DOHH2 (cell line): Measurements from ENCODE around the gene SULF2.

Source experiments
- H3F3A ChIP-seq: fragments of 200-600 bp; sonication (generic), shearing (Covaris generic); 2 replicates; pipeline ENCODE4 v1.6.0; 2016; ENCODE audit warnings: antibody characterized with exemption, mild to moderate bottlenecking; ENCODE audit not compliant: control insufficient read depth, insufficient read depth
- H3K27ac ChIP-seq: fragments of 200-600 bp; sonication (generic); 2 replicates; pipeline ENCODE4 v1.5.1; 2014; ENCODE audit warnings: low read depth, mild to moderate bottlenecking, low read length, moderate library complexity
- H3K27me3 ChIP-seq: fragments of 200-600 bp; sonication (generic); 2 replicates; pipeline ENCODE4 v1.6.1; 2014; ENCODE audit warnings: mild to moderate bottlenecking, low read length, mixed read lengths; ENCODE audit not compliant: control insufficient read depth
- H3K36me3 ChIP-seq: fragments of 200-600 bp; sonication (generic); 2 replicates; pipeline ENCODE4 v1.6.1; 2014; ENCODE audit warnings: mild to moderate bottlenecking, low read length, moderate library complexity, mixed read lengths; ENCODE audit not compliant: control insufficient read depth
- H3K4me1 ChIP-seq: fragments of 200-600 bp; sonication (generic); 2 replicates; pipeline ENCODE4 v1.6.1; 2014; ENCODE audit warnings: mild to moderate bottlenecking, low read length, mixed read lengths; ENCODE audit not compliant: control insufficient read depth
- H3K4me2 ChIP-seq: fragments of 200-600 bp; sonication (generic); 2 replicates; pipeline ENCODE4 v1.6.0; 2014; ENCODE audit warnings: mild to moderate bottlenecking, low read length, moderate library complexity
- H3K4me3 ChIP-seq: fragments of 200-600 bp; sonication (generic); 2 replicates; pipeline ENCODE4 v1.5.1; 2014; ENCODE audit warnings: mild to moderate bottlenecking, low read length, mixed read lengths
- H3K79me2 ChIP-seq: fragments of 200-600 bp; sonication (generic); 2 replicates; pipeline ENCODE4 v1.6.1; 2014; ENCODE audit warnings: mild to moderate bottlenecking, low read length, mixed read lengths; ENCODE audit not compliant: control insufficient read depth
- H3K9me2 ChIP-seq: fragments of 200-600 bp; sonication (generic); replicated peaks from 2 replicates; pipeline ENCODE4 v1.6.1; 2014; ENCODE audit warnings: mild to moderate bottlenecking, low read length, mixed read lengths; ENCODE audit not compliant: control insufficient read depth
- H3K9me3 ChIP-seq: fragments of 200-600 bp; sonication (generic); 2 replicates; pipeline ENCODE4 v1.6.1; 2014; ENCODE audit warnings: antibody characterized with exemption, low read length, mixed read lengths; ENCODE audit not compliant: control insufficient read depth, insufficient read depth
- H4K20me1 ChIP-seq: fragments of 200-600 bp; sonication (generic); 2 replicates; pipeline ENCODE4 v1.6.0; 2014; ENCODE audit warnings: low read depth, mild to moderate bottlenecking, antibody characterized with exemption, low read length, moderate library complexity; ENCODE audit not compliant: control insufficient read depth, insufficient read depth
- EZH2phosphoT487 ChIP-seq: fragments of 200-600 bp; sonication (generic); IDR thresholded peaks from 2 replicates; pipeline ENCODE4 v1.6.1; 2017; ENCODE audit warnings: borderline replicate concordance, mild to moderate bottlenecking, antibody characterized with exemption, low read length, moderate library complexity, mixed read lengths
- TF ChIP-seq, protein P1 (sequence below): fragments of 200-600 bp; sonication (generic); IDR thresholded peaks from one replicate; pipeline ENCODE4 v1.5.1; 2014; ENCODE audit warnings: antibody characterized with exemption, mild to moderate bottlenecking, low read depth, low read length; ENCODE audit not compliant: poor library complexity, severe bottlenecking

SULF2 gene

GRCh38 chr20:47620808-47621805, 164.2 kb downstream of the SULF2 start:
- Histone ChIP-seq H3K9me2 (no peaks in the 10 kb centered on the region), H4K20me1 (peaks cover 12% of the 10 kb centered on the region; the same call in 1 of the 2 replicates), H3K4me2 (peak overlapping the region; percentile 38), H3K4me3 (peak overlapping the region; percentile 22; the same call in 1 of the 2 replicates), H3K36me3 (peaks cover 62% of the 10 kb centered on the region), H3K27ac (peak overlapping the region; percentile 75), H3K4me1 (peaks cover 49% of the 10 kb centered on the region), H3F3A (peaks cover 60% of the 10 kb centered on the region), H3K9me3 (no peaks in the 10 kb centered on the region), H3K79me2 (peaks cover 96% of the 10 kb centered on the region), H3K27me3 (no peaks in the 10 kb centered on the region)
- no peak for TF ChIP-seq EZH2phosphoT487
- TF ChIP-seq, protein P1, sequence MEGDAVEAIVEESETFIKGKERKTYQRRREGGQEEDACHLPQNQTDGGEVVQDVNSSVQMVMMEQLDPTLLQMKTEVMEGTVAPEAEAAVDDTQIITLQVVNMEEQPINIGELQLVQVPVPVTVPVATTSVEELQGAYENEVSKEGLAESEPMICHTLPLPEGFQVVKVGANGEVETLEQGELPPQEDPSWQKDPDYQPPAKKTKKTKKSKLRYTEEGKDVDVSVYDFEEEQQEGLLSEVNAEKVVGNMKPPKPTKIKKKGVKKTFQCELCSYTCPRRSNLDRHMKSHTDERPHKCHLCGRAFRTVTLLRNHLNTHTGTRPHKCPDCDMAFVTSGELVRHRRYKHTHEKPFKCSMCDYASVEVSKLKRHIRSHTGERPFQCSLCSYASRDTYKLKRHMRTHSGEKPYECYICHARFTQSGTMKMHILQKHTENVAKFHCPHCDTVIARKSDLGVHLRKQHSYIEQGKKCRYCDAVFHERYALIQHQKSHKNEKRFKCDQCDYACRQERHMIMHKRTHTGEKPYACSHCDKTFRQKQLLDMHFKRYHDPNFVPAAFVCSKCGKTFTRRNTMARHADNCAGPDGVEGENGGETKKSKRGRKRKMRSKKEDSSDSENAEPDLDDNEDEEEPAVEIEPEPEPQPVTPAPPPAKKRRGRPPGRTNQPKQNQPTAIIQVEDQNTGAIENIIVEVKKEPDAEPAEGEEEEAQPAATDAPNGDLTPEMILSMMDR: peak; percentile 45

GRCh38 chr20:47618479-47618878, 166.8 kb downstream of the SULF2 start:
- Histone ChIP-seq H3K9me2 (no peaks in the 10 kb centered on the region), H3F3A (peaks cover 56% of the 10 kb centered on the region), H3K79me2 (peaks cover 97% of the 10 kb centered on the region), H3K27me3 (no peaks in the 10 kb centered on the region), H3K4me3 (no peak overlapping the region), H3K4me1 (peaks cover 67% of the 10 kb centered on the region), H4K20me1 (peaks cover 12% of the 10 kb centered on the region; the same call in 1 of the 2 replicates), H3K36me3 (peaks cover 52% of the 10 kb centered on the region), H3K9me3 (no peaks in the 10 kb centered on the region), H3K27ac (peak overlapping the region; percentile 10; the same call in 1 of the 2 replicates), H3K4me2 (peak overlapping the region; percentile 25)
- TF ChIP-seq, protein P1: no peak
- TF ChIP-seq EZH2phosphoT487: no peak

DNA sequence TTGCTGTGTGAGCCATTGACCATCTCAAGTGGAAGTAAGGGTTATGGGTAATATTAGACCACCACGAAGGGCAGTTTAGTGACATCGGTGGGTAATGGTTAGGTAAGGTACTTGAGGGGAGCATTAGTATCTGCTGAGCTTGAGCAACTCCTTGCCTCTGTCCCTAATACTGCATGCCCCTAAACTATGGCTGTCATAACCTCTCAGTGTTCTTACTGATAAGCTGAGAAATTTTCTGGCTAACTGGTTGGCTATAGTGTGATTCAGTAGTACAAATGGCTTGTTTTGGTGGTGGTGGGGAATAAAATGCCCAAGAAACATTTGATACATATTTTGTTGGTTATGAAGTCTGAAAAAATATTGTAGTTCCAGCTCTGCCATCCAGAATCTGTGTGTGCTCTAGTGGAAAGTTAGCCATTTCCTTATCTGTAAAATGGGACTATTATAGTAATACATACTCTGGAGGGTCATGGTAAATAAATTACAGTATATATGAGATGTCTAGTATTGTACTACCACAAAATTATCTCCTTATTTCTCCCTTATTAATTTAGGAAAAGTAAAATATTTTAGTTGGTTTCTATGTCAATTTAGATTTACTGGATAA, 170.5 kb downstream of the SULF2 start:
- H3K27ac ChIP-seq: no peak overlapping the region
- TF ChIP-seq EZH2phosphoT487: no peak
- TF ChIP-seq, protein P1: no peak
- H4K20me1 ChIP-seq: peaks cover 9% of the 10 kb centered on the region; the same call in 1 of the 2 replicates
- H3K4me3 ChIP-seq: no peak overlapping the region
- H3K27me3 ChIP-seq: no peaks in the 10 kb centered on the region
- H3K36me3 ChIP-seq: peaks cover 60% of the 10 kb centered on the region
- peaks cover 82% of the 10 kb centered on the region for H3K4me1 ChIP-seq
- H3K9me3 ChIP-seq: no peaks in the 10 kb centered on the region
- peaks cover 56% of the 10 kb centered on the region for H3F3A ChIP-seq
- H3K9me2 ChIP-seq: no peaks in the 10 kb centered on the region
- H3K4me2 ChIP-seq: no peak overlapping the region
- H3K79me2 ChIP-seq: peaks cover 97% of the 10 kb centered on the region
